ENCODE measurements around the gene CREB5.

DNA sequence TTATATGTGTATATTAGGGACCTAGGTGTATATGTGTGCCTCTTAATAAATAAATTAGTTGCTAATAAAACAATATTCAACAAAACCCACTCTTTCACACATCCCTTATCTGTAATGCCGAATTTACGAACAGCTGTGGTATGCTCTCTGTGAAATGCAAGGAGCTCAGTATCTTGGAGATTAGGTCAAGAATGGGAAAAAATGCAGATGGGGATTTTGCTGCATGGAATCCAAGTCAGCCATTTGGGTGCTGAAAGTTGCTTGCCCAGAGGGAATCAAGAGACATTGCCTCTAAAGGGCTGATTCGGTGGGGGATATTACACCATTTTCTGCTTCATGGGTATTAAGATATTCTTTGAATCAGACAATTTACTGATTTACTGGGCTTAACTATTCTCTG lies 93.5 kb downstream of the CREB5 start:
- TF ChIP-seq, protein P1, sequence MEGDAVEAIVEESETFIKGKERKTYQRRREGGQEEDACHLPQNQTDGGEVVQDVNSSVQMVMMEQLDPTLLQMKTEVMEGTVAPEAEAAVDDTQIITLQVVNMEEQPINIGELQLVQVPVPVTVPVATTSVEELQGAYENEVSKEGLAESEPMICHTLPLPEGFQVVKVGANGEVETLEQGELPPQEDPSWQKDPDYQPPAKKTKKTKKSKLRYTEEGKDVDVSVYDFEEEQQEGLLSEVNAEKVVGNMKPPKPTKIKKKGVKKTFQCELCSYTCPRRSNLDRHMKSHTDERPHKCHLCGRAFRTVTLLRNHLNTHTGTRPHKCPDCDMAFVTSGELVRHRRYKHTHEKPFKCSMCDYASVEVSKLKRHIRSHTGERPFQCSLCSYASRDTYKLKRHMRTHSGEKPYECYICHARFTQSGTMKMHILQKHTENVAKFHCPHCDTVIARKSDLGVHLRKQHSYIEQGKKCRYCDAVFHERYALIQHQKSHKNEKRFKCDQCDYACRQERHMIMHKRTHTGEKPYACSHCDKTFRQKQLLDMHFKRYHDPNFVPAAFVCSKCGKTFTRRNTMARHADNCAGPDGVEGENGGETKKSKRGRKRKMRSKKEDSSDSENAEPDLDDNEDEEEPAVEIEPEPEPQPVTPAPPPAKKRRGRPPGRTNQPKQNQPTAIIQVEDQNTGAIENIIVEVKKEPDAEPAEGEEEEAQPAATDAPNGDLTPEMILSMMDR (conservative IDR thresholded peaks at IDR 0.05; ENCODE audit: low read depth, low read length) = no peak
- TF ChIP-seq EZH2 (IDR thresholded peaks at IDR 0.05; ENCODE audit: low read length, unreplicated experiment) (no peak), EZH2phosphoT487 (IDR thresholded peaks at IDR 0.05; ENCODE audit: borderline replicate concordance, low read length) (no peak)

Measured in PC-3 (cell line).